Natural killer cell (primary cell): ENCODE measurements around the gene ACER3. TPM values are rescaled to one million over a fixed set of nuclear protein-coding genes. Genes with fewer than 3 reads are reported as not detected.
A peak's percentile ranks its signal among the peaks of the same experiment; 100 is the strongest.

Experiments
- ATAC-seq, 3 donors: fragments of 150-1000 bp in 2 of 3; fragments of 200-7000 bp in 1 of 3; cut with Tn5 transposase; 1 replicate in 1 of 3; 2 replicates in 2 of 3; pipeline ENCODE4 v1.10.0; 2021; ENCODE audit warnings: mild to moderate bottlenecking in 2 of 3, moderate library complexity in 2 of 3
- DNase-seq, 2 donors: peaks; one replicate each; pipeline versions ENCODE4 v3.0.0 to v3.0.0-alpha.2; 2013 to 2021; ENCODE audit warnings: mixed read lengths in 1 of 2
- H3K27ac ChIP-seq: one replicate; pipeline ENCODE4 v1.5.1; 2013; ENCODE audit warnings: mild to moderate bottlenecking, low read length
- H3K27me3 ChIP-seq: one replicate; pipeline ENCODE4 v1.6.1; 2013; ENCODE audit warnings: low read length; ENCODE audit not compliant: control insufficient read depth, insufficient read depth
- H3K36me3 ChIP-seq: one replicate; pipeline ENCODE4 v1.6.1; 2013; ENCODE audit warnings: low read length; ENCODE audit not compliant: control insufficient read depth, insufficient read depth
- H3K4me1 ChIP-seq: one replicate; pipeline ENCODE4 v1.6.1; 2013; ENCODE audit warnings: low read length; ENCODE audit not compliant: control insufficient read depth, insufficient read depth
- H3K4me3 ChIP-seq: one replicate; pipeline ENCODE4 v1.5.1; 2013; ENCODE audit warnings: low read length
- H3K9me3 ChIP-seq: one replicate; pipeline ENCODE4 v1.6.1; 2013; ENCODE audit warnings: low read length; ENCODE audit not compliant: control insufficient read depth, insufficient read depth
- H3K27ac Mint-ChIP-seq, 2 donors: one replicate each; pipeline ENCODE4 v1.8.0; 2022; ENCODE audit warnings: mild to moderate bottlenecking in 2 of 2, mixed read lengths in 2 of 2, moderate library complexity in 1 of 2
- H3K27me3 Mint-ChIP-seq, 2 donors: one replicate each; pipeline ENCODE4 v1.8.0; 2022; ENCODE audit warnings: low read depth in 2 of 2, mixed read lengths in 2 of 2
- H3K36me3 Mint-ChIP-seq: one replicate; pipeline ENCODE4 v1.8.0; 2022; ENCODE audit warnings: mixed read lengths
- H3K4me1 Mint-ChIP-seq, 2 donors: one replicate each; pipeline ENCODE4 v1.8.0; 2022; ENCODE audit warnings: mixed read lengths in 2 of 2
- H3K4me3 Mint-ChIP-seq: one replicate; pipeline ENCODE4 v1.8.0; 2022; ENCODE audit warnings: mild to moderate bottlenecking, moderate library complexity, mixed read lengths
- H3K9me3 Mint-ChIP-seq, 2 donors: one replicate each; pipeline ENCODE4 v1.8.0; 2022; ENCODE audit warnings: mixed read lengths in 2 of 2
- WGBS: methylation state at CpG from one replicate; pipeline ENCODE4 v1.1.7; 2013; ENCODE audit warnings: missing lambda C conversion rate; ENCODE audit not compliant: insufficient coverage; 5-methylcytosine and 5-hydroxymethylcytosine counted together
- intact Hi-C: fragments of 100-400 bp; cut with micrococcal nuclease; formaldehyde crosslinking; loops from one replicate; pipeline ENCODE4 v1.14.2; 2022
- total RNA-seq, 4 donors: library from RNA; stranded (reverse); fragments of 120-200 nt in 1 of 4; gene quantifications; one replicate each; pipeline versions ENCODE4 v1.2.3 to v1.2.4, GENCODE V29; 2013 to 2022
- TF ChIP-seq, protein P1 (sequence below): fragments of 200-600 bp; IDR thresholded peaks from one replicate; pipeline ENCODE4 v1.8.0; 2022; ENCODE audit warnings: antibody characterized with exemption

Gene ACER3
- total RNA-seq, 3 donors from 2014 or later (not counting 1 experiment from before 2014, with no cell fraction given), result 12.1 to 14.8 (median 13.6) TPM

DNA sequence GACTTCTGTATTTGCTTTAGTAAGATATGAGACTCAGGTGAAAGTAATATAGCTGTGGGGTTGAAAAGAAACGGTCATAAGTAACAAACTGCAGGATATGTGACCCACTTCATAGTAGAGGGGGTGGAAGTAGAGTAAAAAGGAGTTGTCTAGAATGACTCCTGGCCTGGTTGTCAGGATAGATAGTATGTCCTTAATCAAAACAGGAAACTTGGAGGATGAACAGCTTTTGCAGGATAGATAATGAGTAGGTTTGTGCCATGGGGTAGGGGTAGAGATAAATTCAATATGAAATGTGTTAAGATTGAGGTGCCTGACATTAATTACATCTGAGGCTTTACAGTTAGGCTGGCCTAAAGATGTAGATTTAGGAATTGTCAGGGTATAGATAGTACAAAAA is 126.5 kb downstream of the ACER3 start:
- 91% methylated on average over 1 of the region's 1 CpG for WGBS

DNA sequence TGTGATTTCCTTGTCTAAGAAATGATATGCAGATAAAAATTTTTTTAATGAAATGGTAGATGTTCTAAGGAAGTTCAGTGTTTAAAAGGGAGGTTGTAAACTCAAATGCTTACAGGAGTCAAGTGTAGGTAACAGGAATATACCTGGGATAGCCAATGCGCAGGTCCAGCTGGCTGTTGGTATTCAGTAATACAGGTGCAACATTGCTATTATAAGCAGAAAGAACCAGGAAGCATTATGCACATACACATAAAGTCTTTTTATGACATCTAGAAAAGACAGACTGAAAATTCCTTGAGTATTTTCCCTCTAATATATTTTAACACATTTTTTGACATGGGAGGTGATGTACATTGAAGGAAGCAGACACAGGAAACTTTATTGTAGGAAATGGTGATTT is 129.9 kb downstream of the ACER3 start:
- H3K9me3 ChIP-seq, result no peaks in the 10 kb centered on the region
- H3K9me3 Mint-ChIP-seq, result no peaks in the 10 kb centered on the region
- H3K4me1 Mint-ChIP-seq, result no peaks in the 10 kb centered on the region
- no peak overlapping the region for H3K4me3 Mint-ChIP-seq
- WGBS, result 100% methylated on average over 1 of the region's 1 CpG
- TF ChIP-seq, protein P1, sequence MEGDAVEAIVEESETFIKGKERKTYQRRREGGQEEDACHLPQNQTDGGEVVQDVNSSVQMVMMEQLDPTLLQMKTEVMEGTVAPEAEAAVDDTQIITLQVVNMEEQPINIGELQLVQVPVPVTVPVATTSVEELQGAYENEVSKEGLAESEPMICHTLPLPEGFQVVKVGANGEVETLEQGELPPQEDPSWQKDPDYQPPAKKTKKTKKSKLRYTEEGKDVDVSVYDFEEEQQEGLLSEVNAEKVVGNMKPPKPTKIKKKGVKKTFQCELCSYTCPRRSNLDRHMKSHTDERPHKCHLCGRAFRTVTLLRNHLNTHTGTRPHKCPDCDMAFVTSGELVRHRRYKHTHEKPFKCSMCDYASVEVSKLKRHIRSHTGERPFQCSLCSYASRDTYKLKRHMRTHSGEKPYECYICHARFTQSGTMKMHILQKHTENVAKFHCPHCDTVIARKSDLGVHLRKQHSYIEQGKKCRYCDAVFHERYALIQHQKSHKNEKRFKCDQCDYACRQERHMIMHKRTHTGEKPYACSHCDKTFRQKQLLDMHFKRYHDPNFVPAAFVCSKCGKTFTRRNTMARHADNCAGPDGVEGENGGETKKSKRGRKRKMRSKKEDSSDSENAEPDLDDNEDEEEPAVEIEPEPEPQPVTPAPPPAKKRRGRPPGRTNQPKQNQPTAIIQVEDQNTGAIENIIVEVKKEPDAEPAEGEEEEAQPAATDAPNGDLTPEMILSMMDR, result no peak
- intact Hi-C loops, result no loop called here
- no peak overlapping the region for H3K27ac ChIP-seq
- H3K4me1 ChIP-seq, result no peaks in the 10 kb centered on the region
- no peaks in the 10 kb centered on the region for H3K36me3 Mint-ChIP-seq
- no peaks in the 10 kb centered on the region for H3K27me3 Mint-ChIP-seq
- H3K27ac Mint-ChIP-seq, result no peak overlapping the region
- ATAC-seq (no peak), DNase-seq (no peak)
- H3K27me3 ChIP-seq, result no peaks in the 10 kb centered on the region
- no peaks in the 10 kb centered on the region for H3K36me3 ChIP-seq
- H3K4me3 ChIP-seq, result no peak overlapping the region

More for the DNA sequence above, 126.5 kb downstream of the ACER3 start:
- Histone ChIP-seq H3K4me1 (no peaks in the 10 kb centered on the region), H3K36me3 (no peaks in the 10 kb centered on the region), H3K9me3 (no peaks in the 10 kb centered on the region), H3K4me3 (no peak overlapping the region), H3K27me3 (no peaks in the 10 kb centered on the region), H3K27ac (no peak overlapping the region)
- H3K4me3 Mint-ChIP-seq, result no peak overlapping the region
- intact Hi-C loops, result no loop called here
- no peaks in the 10 kb centered on the region for H3K27me3 Mint-ChIP-seq
- ATAC-seq (no peak), DNase-seq (no peak)
- TF ChIP-seq, protein P1, result no peak
- H3K27ac Mint-ChIP-seq, result no peak overlapping the region
- H3K36me3 Mint-ChIP-seq, result no peaks in the 10 kb centered on the region
- H3K4me1 Mint-ChIP-seq, result no peaks in the 10 kb centered on the region
- H3K9me3 Mint-ChIP-seq, result no peaks in the 10 kb centered on the region

DNA sequence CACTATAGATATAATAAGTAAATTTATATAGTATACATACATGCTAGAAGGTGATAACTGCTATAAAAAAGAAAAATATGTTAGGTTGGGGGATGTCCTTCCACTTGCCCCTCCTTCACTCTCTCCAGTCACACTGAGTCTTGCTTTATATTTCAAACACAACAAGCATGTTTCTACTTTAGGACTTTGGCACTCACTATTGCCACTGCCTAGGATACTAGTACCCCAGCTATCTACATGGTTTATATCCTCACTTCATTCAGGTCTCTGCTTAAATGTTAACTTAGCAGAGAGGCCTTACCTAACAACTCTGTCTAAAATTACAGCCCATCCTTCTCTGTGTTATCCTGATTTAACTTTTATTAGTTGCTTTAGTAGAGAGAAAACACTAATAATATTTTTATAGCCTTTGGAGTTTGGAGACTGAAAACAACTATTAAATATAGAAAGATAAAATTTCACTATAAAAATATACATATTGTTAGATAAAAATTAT is 134.4 kb downstream of the ACER3 start:
- H3K27me3 Mint-ChIP-seq, result no peaks in the 10 kb centered on the region
- H3K4me3 Mint-ChIP-seq, result no peak overlapping the region
- TF ChIP-seq, protein P1, result no peak
- no peak overlapping the region for H3K27ac Mint-ChIP-seq
- H3K36me3 Mint-ChIP-seq, result no peaks in the 10 kb centered on the region
- H3K4me1 ChIP-seq, result no peaks in the 10 kb centered on the region
- H3K4me3 ChIP-seq, result no peak overlapping the region
- H3K27me3 ChIP-seq, result no peaks in the 10 kb centered on the region
- H3K9me3 ChIP-seq, result no peaks in the 10 kb centered on the region
- ATAC-seq, result no peak
- intact Hi-C loops, result no loop called here
- no peaks in the 10 kb centered on the region for H3K36me3 ChIP-seq
- H3K27ac ChIP-seq, result no peak overlapping the region
- no peaks in the 10 kb centered on the region for H3K9me3 Mint-ChIP-seq
- DNase-seq, result no peak
- peaks cover 7 to 10% of the 10 kb centered on the region in 2 donors for H3K4me1 Mint-ChIP-seq

DNA sequence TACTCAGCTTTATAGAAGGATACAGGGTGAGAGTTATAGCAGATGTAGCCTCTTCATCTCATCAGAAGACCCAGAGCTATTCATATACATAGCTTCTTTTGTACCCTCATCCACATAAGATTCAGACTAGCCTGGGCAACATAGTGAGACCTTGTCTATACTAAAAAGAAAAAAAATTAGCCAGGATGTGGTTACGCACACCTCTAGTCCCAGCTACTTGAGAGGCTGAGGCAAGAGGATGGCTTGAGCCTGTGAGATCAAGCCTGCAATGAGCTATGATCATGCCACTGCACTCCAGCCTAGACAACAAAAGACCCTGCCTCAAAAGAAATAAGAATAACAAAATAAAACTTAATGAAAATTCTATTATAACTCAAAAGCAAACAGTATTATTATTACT is 136.8 kb downstream of the ACER3 start:
- intact Hi-C loops, result no loop called here
- no peaks in the 10 kb centered on the region for H3K4me1 ChIP-seq
- H3K9me3 ChIP-seq, result no peaks in the 10 kb centered on the region
- no peaks in the 10 kb centered on the region for H3K36me3 ChIP-seq
- TF ChIP-seq, protein P1, result no peak
- H3K4me1 Mint-ChIP-seq, result peaks cover 7 to 10% of the 10 kb centered on the region in 2 donors
- WGBS, result 69% methylated on average over 1 of the region's 1 CpG
- no peaks in the 10 kb centered on the region for H3K27me3 ChIP-seq
- no peaks in the 10 kb centered on the region for H3K36me3 Mint-ChIP-seq
- no peaks in the 10 kb centered on the region for H3K9me3 Mint-ChIP-seq
- DNase-seq, result peak in 1 of 2 donors; percentile 4
- no peak overlapping the region for H3K4me3 ChIP-seq
- H3K27ac Mint-ChIP-seq, result peak overlapping the region in 1 of 2 donors; percentile 27
- H3K27ac ChIP-seq, result no peak overlapping the region
- H3K27me3 Mint-ChIP-seq, result no peaks in the 10 kb centered on the region
- H3K4me3 Mint-ChIP-seq, result no peak overlapping the region
- peak; percentile 64 to 87 (median 74) for ATAC-seq
